GM18519 (cell line): Measurements from ENCODE around the gene GALNT17.

Experiments used
- ATAC-seq: cut with Tn5 transposase; IDR thresholded peaks from one replicate; pipeline ENCODE4 v1.9.1; 2021; ENCODE audit warnings: mild to moderate bottlenecking, moderate library complexity; ENCODE audit not compliant: unreplicated experiment, low FRiP score

The GALNT17 gene

GRCh38 chr7:71484380-71484779 is 352.4 kb downstream of the GALNT17 start:
- ATAC-seq: no peak

- ATAC-seq: no peak
Observed at GRCh38 chr7:71485586-71485985, 353.6 kb downstream of the GALNT17 start.

- ATAC-seq: no peak
Observed at GRCh38 chr7:71486414-71486813, 354.5 kb downstream of the GALNT17 start.

GRCh38 chr7:71486856-71487628 is 355.1 kb downstream of the GALNT17 start:
- ATAC-seq: no peak

GRCh38 chr7:71488308-71488707 is 356.4 kb downstream of the GALNT17 start:
- ATAC-seq: no peak

GRCh38 chr7:71491336-71491735 is 359.4 kb downstream of the GALNT17 start:
- no peak for ATAC-seq

GRCh38 chr7:71495828-71496227 is 363.9 kb downstream of the GALNT17 start:
- ATAC-seq: no peak

- ATAC-seq: no peak
Observed at GRCh38 chr7:71497256-71497946, 365.5 kb downstream of the GALNT17 start.

GRCh38 chr7:71498381-71498780 is 366.4 kb downstream of the GALNT17 start:
- ATAC-seq: no peak

GRCh38 chr7:71504697-71505441 is 372.9 kb downstream of the GALNT17 start:
- no peak for ATAC-seq

- ATAC-seq: no peak
Observed at GRCh38 chr7:71506822-71507221, 374.9 kb downstream of the GALNT17 start.

GRCh38 chr7:71507680-71508602 is 376.0 kb downstream of the GALNT17 start:
- no peak for ATAC-seq

- ATAC-seq: no peak
Observed at GRCh38 chr7:71509381-71509780, 377.4 kb downstream of the GALNT17 start.

GRCh38 chr7:71511361-71511807 is 379.4 kb downstream of the GALNT17 start:
- ATAC-seq: no peak

GRCh38 chr7:71517940-71518699 is 386.2 kb downstream of the GALNT17 start:
- ATAC-seq: no peak

- no peak for ATAC-seq
Observed at GRCh38 chr7:71518880-71519279, 386.9 kb downstream of the GALNT17 start.

- ATAC-seq: no peak
Observed at GRCh38 chr7:71521506-71521905, 389.6 kb downstream of the GALNT17 start.

GRCh38 chr7:71526106-71526505 is 394.2 kb downstream of the GALNT17 start:
- ATAC-seq: no peak

- ATAC-seq: no peak
Observed at GRCh38 chr7:71527213-71527612, 395.3 kb downstream of the GALNT17 start.
